Fibroblast of skin of right biceps (primary cell): ENCODE results near the gene GAS7.

Experiments used
- DNase-seq: peaks from one replicate; pipeline ENCODE4 v3.0.0-alpha.2; 2013

Gene GAS7

GRCh38 chr17:10170233-10170632, 28.2 kb downstream of the GAS7 start:
- no peak for DNase-seq

GRCh38 chr17:10169290-10169689, 29.1 kb downstream of the GAS7 start:
- no peak for DNase-seq

- DNase-seq = peak; percentile 63
Measured at GRCh38 chr17:10166176-10166935, 32.0 kb downstream of the GAS7 start.

GRCh38 chr17:10162096-10162495, 36.3 kb downstream of the GAS7 start:
- no peak for DNase-seq

GRCh38 chr17:10161386-10161785, 37.0 kb downstream of the GAS7 start:
- DNase-seq = no peak

GRCh38 chr17:10156948-10157607, 41.3 kb downstream of the GAS7 start:
- peak; percentile 57 for DNase-seq

GRCh38 chr17:10156599-10156947, 41.8 kb downstream of the GAS7 start:
- DNase-seq = no peak

- DNase-seq = no peak
Measured at GRCh38 chr17:10156077-10156435, 42.4 kb downstream of the GAS7 start.

- peak; percentile 86 for DNase-seq
Measured at GRCh38 chr17:10155371-10156076, 42.9 kb downstream of the GAS7 start.

GRCh38 chr17:10151667-10152496, 46.5 kb downstream of the GAS7 start:
- no peak for DNase-seq

- peak; percentile 88 for DNase-seq
Measured at GRCh38 chr17:10149573-10150399, 48.6 kb downstream of the GAS7 start.

- no peak for DNase-seq
Measured at GRCh38 chr17:10147761-10148415, 50.5 kb downstream of the GAS7 start.

- no peak for DNase-seq
Measured at GRCh38 chr17:10147040-10147439, 51.4 kb downstream of the GAS7 start.

GRCh38 chr17:10144982-10145381, 53.4 kb downstream of the GAS7 start:
- DNase-seq = no peak

- DNase-seq = no peak
Measured at GRCh38 chr17:10144456-10144855, 54.0 kb downstream of the GAS7 start.

- DNase-seq = no peak
Measured at GRCh38 chr17:10141436-10141835, 57.0 kb downstream of the GAS7 start.

- DNase-seq = no peak
Measured at GRCh38 chr17:10139577-10139976, 58.8 kb downstream of the GAS7 start.

- no peak for DNase-seq
Measured at GRCh38 chr17:10136258-10136981, 62.0 kb downstream of the GAS7 start.

- peak; percentile 92 for DNase-seq
Measured at GRCh38 chr17:10135539-10136257, 62.7 kb downstream of the GAS7 start.

- DNase-seq = peak; percentile 73
Measured at GRCh38 chr17:10130677-10131076, 67.7 kb downstream of the GAS7 start.
